Cardiac fibroblast (primary cell): ENCODE results near the gene OTULINL.

Experiments
- DNase-seq, 2 donors: peaks; one replicate each; pipeline versions ENCODE4 v3.0.0 to v3.0.0-alpha.2; 2010; ENCODE audit warnings: low read depth in 2 of 2
- H3K4me3 ChIP-seq, 2 donors: replicated peaks in 1 of 2; 1 replicate in 1 of 2; 2 replicates in 1 of 2; pipeline ENCODE4 v1.5.1; 2011; ENCODE audit warnings: low read depth in 2 of 2, low read length in 2 of 2, mild to moderate bottlenecking in 2 of 2, moderate library complexity in 1 of 2
- CTCF ChIP-seq: IDR thresholded peaks from one replicate; pipeline ENCODE4 v1.5.1; 2011; ENCODE audit warnings: low read depth, mild to moderate bottlenecking, low read length, inconsistent platforms

OTULINL gene

GRCh38 chr5:14561741-14562140, 19.9 kb upstream of the OTULINL start:
- DNase-seq: no peak
- TF ChIP-seq CTCF: no peak
- H3K4me3 ChIP-seq: no peak overlapping the region

GRCh38 chr5:14568333-14568732, 13.3 kb upstream of the OTULINL start:
- H3K4me3 ChIP-seq: no peak overlapping the region
- TF ChIP-seq CTCF: no peak
- DNase-seq: no peak

GRCh38 chr5:14569948-14570691, 11.5 kb upstream of the OTULINL start:
- H3K4me3 ChIP-seq: no peak overlapping the region
- no peak for DNase-seq

GRCh38 chr5:14571901-14572300, 9.7 kb upstream of the OTULINL start:
- no peak for TF ChIP-seq CTCF
- DNase-seq: no peak
- H3K4me3 ChIP-seq: no peak overlapping the region

More at GRCh38 chr5:14569948-14570691, 11.5 kb upstream of the OTULINL start:
- no peak for TF ChIP-seq CTCF

- TF ChIP-seq CTCF: no peak
- DNase-seq: no peak
Observed at GRCh38 chr5:14572385-14572784, 9.2 kb upstream of the OTULINL start.

GRCh38 chr5:14572836-14573235, 8.8 kb upstream of the OTULINL start:
- DNase-seq: no peak
- TF ChIP-seq CTCF: no peak

More at GRCh38 chr5:14572385-14572784, 9.2 kb upstream of the OTULINL start:
- no peak overlapping the region for H3K4me3 ChIP-seq

GRCh38 chr5:14574096-14574495, 7.5 kb upstream of the OTULINL start:
- no peak for DNase-seq
- no peak overlapping the region for H3K4me3 ChIP-seq
- no peak for TF ChIP-seq CTCF

More at GRCh38 chr5:14572836-14573235, 8.8 kb upstream of the OTULINL start:
- H3K4me3 ChIP-seq: no peak overlapping the region
